Measurements from ENCODE around the gene TIMP2. TPM values are rescaled to one million over a fixed set of nuclear protein-coding genes. Genes with fewer than 3 reads are reported as not detected.
A peak's percentile ranks its signal among the peaks of the same experiment; 100 is the strongest.

Gene TIMP2
- total RNA-seq, 4 donors from 2014 or later: 187 to 456 (median 339) TPM

DNA sequence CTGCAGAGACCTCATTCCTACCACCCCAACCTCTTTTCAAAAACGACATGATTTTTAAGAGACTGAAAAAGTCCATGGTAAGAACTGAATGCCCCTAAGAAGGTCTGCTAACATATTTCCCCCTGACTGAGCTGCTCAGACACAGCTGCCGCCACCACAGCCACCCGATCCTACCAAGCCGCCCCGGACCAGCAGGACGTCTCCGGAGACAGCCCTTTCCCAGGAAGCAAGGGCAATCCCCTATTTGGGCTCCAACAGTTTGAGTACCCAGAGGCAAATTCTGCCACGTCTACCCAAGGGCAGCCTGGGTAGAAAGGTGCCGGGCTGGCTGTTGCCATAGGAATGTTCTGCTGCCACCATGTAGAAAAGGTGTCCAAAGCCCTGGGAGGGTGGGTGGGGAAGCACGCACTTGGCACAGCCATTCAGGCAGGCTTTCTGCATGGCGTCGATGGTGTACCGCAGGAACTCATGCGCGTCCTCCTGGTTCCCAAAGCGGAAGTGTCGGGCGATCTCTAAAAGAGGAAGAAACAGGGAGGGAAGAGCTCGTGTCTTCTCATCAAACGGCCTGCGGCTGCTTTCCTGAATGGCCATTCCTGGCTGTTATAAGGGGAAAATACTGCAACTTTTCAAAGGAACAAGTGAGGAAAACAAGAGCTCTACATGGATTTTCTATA lies 98.2 kb downstream of the TIMP2 start:
- H3K36me3 ChIP-seq: peaks cover 0 to 99% (median 33%) of the 10 kb centered on the region in 3 donors
- H3K4me1 ChIP-seq: peaks cover 0 to 15% (median 6%) of the 10 kb centered on the region in 4 donors
- no peak for TF ChIP-seq POLR2A (IDR thresholded peaks at IDR 0.05)
- peak; percentile 30 to 49 for TF ChIP-seq EP300 (IDR thresholded peaks at IDR 0.05)
- WGBS, 2 donors: 86 to 92% methylated on average over 21 of the region's 21 CpGs
- no peaks in the 10 kb centered on the region for H3K9me3 ChIP-seq
- H3K4me3 ChIP-seq: no peak overlapping the region
- DNase-seq (ENCODE audit: low spot score in 2 of 2): no peak
- H3K27me3 ChIP-seq: no peaks in the 10 kb centered on the region
- H3K27ac ChIP-seq: peak overlapping the region in 2 of 4 donors; percentile 24 to 58

DNA sequence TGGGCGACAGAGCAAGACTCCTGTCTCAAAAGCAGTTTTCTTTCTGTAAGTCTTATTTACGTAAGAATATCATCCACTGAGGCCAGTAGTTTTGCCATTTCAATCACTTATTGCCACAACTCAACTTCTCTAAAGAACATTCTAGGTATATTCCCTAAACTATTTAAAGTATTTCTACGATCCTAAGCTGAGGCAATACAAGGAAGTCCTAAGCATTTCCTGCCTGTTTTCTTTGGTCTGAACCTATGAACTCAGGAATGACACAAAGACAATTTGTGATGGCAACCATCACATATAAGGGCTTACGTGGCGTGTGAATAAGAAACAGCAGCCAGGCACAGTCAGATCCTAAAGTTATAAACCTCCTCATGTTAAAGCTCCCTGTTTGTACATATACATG lies 98.8 kb downstream of the TIMP2 start:
- peaks cover 0 to 15% (median 6%) of the 10 kb centered on the region in 4 donors for H3K4me1 ChIP-seq
- no peak for DNase-seq (ENCODE audit: low spot score in 2 of 2)
- H3K27ac ChIP-seq: peak overlapping the region in 1 of 4 donors; percentile 58
- H3K27me3 ChIP-seq: no peaks in the 10 kb centered on the region
- H3K36me3 ChIP-seq: peaks cover 0 to 99% (median 33%) of the 10 kb centered on the region in 3 donors
- H3K4me3 ChIP-seq: no peak overlapping the region
- TF ChIP-seq POLR2A (IDR thresholded peaks at IDR 0.05): no peak
- TF ChIP-seq, protein P1, sequence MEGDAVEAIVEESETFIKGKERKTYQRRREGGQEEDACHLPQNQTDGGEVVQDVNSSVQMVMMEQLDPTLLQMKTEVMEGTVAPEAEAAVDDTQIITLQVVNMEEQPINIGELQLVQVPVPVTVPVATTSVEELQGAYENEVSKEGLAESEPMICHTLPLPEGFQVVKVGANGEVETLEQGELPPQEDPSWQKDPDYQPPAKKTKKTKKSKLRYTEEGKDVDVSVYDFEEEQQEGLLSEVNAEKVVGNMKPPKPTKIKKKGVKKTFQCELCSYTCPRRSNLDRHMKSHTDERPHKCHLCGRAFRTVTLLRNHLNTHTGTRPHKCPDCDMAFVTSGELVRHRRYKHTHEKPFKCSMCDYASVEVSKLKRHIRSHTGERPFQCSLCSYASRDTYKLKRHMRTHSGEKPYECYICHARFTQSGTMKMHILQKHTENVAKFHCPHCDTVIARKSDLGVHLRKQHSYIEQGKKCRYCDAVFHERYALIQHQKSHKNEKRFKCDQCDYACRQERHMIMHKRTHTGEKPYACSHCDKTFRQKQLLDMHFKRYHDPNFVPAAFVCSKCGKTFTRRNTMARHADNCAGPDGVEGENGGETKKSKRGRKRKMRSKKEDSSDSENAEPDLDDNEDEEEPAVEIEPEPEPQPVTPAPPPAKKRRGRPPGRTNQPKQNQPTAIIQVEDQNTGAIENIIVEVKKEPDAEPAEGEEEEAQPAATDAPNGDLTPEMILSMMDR (IDR thresholded peaks at IDR 0.05): no peak
- TF ChIP-seq EP300 (IDR thresholded peaks at IDR 0.05): peak; percentile 34 to 56
- WGBS, 2 donors: 82 to 90% methylated on average over 5 of the region's 5 CpGs
- H3K9me3 ChIP-seq: no peaks in the 10 kb centered on the region

DNA sequence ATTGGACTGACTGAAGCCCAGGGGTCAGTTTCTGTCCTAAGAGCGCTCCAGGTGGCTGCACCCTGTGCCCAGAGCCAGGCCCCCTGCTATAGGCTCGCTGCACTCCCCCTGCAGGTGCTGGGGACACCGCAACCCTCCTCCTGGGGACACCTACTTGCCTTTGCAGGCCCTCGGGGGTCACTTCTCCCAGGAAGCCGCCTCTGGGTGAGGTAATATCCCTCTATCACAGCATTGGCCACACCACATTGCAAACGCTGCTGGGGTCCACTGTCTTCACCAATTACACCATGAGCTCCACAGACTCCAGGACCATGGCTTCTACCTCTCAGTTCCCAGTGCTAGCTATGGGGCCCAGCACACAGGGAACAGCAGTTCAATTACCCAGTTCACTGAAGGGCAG lies 99.5 kb downstream of the TIMP2 start:
- Histone ChIP-seq H3K27ac (no peak overlapping the region), H3K27me3 (no peaks in the 10 kb centered on the region), H3K36me3 (peaks cover 0 to 98% (median 37%) of the 10 kb centered on the region in 3 donors), H3K4me1 (peaks cover 0 to 15% (median 6%) of the 10 kb centered on the region in 4 donors), H3K4me3 (no peak overlapping the region), H3K9me3 (no peaks in the 10 kb centered on the region)
- no peak for DNase-seq (ENCODE audit: low spot score in 2 of 2)
- TF ChIP-seq, protein P1 (IDR thresholded peaks at IDR 0.05): no peak
- TF ChIP-seq POLR2A (IDR thresholded peaks at IDR 0.05) (no peak), EP300 (IDR thresholded peaks at IDR 0.05) (no peak)
- 88 to 92% methylated on average over 6 of the region's 6 CpGs for WGBS, 2 donors

DNA sequence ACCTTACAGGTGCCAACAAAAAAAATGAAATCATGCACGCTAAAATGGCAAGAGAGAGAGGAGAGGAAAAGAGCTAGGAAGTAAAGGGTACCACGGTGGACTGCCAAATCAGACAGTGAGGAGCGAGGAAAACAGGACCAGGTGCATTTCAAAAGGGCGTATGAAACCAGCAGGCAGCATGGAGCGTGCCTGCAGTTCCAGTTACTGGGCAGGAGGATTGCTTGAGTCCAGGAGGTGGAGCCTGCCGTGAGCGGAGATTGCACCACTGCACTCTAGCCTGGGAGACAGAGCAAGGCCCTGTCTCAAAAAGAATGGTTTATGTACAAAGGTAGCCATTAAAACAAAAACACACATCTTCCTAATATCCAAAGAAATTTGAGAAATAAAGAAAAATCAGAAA lies 100.9 kb downstream of the TIMP2 start:
- Histone ChIP-seq H3K27ac (peak overlapping the region in 1 of 4 donors; percentile 82), H3K4me1 (peaks cover 0 to 15% (median 6%) of the 10 kb centered on the region in 4 donors), H3K4me3 (no peak overlapping the region), H3K36me3 (peaks cover 0 to 98% (median 44%) of the 10 kb centered on the region in 3 donors), H3K27me3 (no peaks in the 10 kb centered on the region), H3K9me3 (no peaks in the 10 kb centered on the region)
- no peak for TF ChIP-seq EP300 (IDR thresholded peaks at IDR 0.05)
- no peak for TF ChIP-seq POLR2A (IDR thresholded peaks at IDR 0.05)
- TF ChIP-seq, protein P1 (IDR thresholded peaks at IDR 0.05): no peak
- 80 to 85% methylated on average over 7 of the region's 7 CpGs for WGBS, 2 donors
- no peak for DNase-seq (ENCODE audit: low spot score in 2 of 2)

DNA sequence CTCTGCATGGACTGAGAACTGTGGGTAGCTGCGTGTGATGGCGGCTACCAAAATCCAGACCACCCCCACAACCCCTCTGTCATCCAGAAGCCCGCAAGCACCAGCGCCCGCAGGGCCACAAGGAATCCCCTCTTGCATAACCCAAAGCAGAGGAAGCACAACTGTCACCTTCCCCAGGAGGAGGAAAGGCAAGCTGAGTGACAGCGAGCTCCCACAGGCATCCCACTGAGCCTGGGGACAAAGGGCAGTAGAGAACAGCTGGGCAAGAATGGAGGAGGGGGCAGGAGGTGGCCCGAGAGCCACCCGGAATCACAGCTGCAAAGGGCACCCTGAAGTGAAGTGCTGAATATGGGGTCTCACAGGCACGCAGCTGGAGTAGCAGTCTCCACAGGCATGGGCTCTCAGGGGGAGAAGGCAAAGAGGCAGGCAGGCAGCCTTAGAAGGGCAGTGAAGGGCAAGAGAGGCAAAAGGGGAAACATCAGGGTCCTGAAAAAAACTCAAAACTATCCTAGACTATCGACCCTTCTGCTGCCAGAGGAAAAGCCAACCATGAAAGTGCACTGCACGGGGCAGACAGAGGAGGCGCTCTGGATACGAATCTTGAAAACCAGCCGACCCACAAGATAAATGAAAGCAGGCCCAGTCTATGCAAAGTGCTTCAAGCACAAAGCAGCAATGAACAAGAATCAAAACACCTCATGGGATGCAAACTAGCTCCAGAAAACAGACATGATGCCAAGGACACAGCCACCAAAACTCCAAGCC lies 101.7 kb downstream of the TIMP2 start:
- WGBS, 2 donors: 73 to 78% methylated on average over 14 of the region's 14 CpGs
- peaks cover 0 to 15% (median 6%) of the 10 kb centered on the region in 4 donors for H3K4me1 ChIP-seq
- no peak for DNase-seq (ENCODE audit: low spot score in 2 of 2)
- peak overlapping the region in 2 of 4 donors; percentile 82 to 83 for H3K27ac ChIP-seq
- TF ChIP-seq EP300 (IDR thresholded peaks at IDR 0.05): no peak
- TF ChIP-seq POLR2A (IDR thresholded peaks at IDR 0.05): no peak
- TF ChIP-seq, protein P1 (IDR thresholded peaks at IDR 0.05): no peak
- peaks cover 0 to 98% (median 39%) of the 10 kb centered on the region in 3 donors for H3K36me3 ChIP-seq
- no peak overlapping the region for H3K4me3 ChIP-seq
- H3K9me3 ChIP-seq: no peaks in the 10 kb centered on the region
- no peaks in the 10 kb centered on the region for H3K27me3 ChIP-seq

All from tibial nerve (tissue), 4 donors.